ENCODE results near the gene MX1. TPM values are rescaled to one million over a fixed set of nuclear protein-coding genes. Genes with fewer than 3 reads are reported as not detected.

MX1 gene
- total and polyA plus RNA-seq, 4 experiments from 2014 or later: 47.8 to 80.6 (median 74.5) TPM

DNA sequence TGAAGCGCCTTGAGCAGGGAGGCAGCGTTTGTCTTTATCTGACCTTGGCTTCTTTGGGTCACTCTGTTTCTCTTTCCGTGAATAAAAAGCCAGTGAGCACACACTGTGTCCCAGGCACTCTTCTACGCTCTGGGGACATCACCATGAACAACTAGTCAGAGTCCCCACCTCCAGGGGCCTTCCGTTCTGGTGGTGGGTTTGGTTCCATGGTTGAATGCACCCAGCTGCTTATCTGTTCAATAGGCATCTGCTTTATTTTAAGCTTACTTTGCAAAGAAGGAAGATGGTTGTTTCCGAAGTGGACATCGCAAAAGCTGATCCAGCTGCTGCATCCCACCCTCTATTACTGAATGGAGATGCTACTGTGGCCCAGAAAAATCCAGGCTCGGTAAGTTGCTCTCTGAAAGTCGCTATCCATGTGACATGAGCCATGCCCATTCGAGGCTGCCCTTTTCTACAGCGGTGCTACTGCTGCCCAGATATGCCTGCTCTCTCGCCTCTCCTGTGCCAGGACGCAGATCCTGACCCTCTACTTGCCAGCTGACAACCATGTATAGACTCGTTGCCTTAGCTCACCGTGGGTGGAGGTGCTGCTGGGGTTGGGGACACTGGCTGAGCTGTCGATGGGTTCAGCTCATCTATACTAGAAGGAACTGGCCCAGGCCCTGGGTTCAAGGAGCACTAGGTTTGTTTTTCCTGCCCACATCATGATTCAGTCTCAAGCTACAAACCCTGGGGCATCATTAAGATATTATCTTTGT is 5.9 kb downstream of the MX1 start:
- Histone ChIP-seq H3K27ac (ENCODE audit: low read depth, low read length) (no peak overlapping the region), H3K36me3 (ENCODE audit: insufficient read depth, low read length) (peaks cover 52% of the 10 kb centered on the region), H3K4me3 (ENCODE audit: low read length in 2 of 2) (no peak overlapping the region), H3K9me3 (ENCODE audit: control insufficient read depth in 1 of 2, low read length in 2 of 2) (no peaks in the 10 kb centered on the region), H3K4me1 (ENCODE audit: insufficient read depth, low read length) (peaks cover 7% of the 10 kb centered on the region), H3K27me3 (ENCODE audit: insufficient read depth, low read length) (no peaks in the 10 kb centered on the region)
- no peaks in the 10 kb centered on the region for H3K27me3 Mint-ChIP-seq
- DNase-seq: no peak
- no peak overlapping the region for H3K4me3 Mint-ChIP-seq
- peaks cover 0 to 13% (median 6%) of the 10 kb centered on the region in 8 donors for H3K9me3 Mint-ChIP-seq
- H3K27ac Mint-ChIP-seq: peak overlapping the region in 2 of 7 donors; percentile 18 to 68
- ChIA-PET POLR2A (ENCODE audit: partially characterized antibody) (no interaction called here), CTCF (ENCODE audit: partially characterized antibody) (interaction anchor here (0.8 kb wide), 1 partner anchor 13 kb away, joined by 3 read pairs; no protein-coding TSS in a partner anchor)
- peaks cover 17 to 40% (median 30%) of the 10 kb centered on the region in 4 donors for H3K4me1 Mint-ChIP-seq
- intact Hi-C loops (cut with micrococcal nuclease): no loop called here
- H3K36me3 Mint-ChIP-seq: peaks cover 77 to 79% of the 10 kb centered on the region in 2 donors

DNA sequence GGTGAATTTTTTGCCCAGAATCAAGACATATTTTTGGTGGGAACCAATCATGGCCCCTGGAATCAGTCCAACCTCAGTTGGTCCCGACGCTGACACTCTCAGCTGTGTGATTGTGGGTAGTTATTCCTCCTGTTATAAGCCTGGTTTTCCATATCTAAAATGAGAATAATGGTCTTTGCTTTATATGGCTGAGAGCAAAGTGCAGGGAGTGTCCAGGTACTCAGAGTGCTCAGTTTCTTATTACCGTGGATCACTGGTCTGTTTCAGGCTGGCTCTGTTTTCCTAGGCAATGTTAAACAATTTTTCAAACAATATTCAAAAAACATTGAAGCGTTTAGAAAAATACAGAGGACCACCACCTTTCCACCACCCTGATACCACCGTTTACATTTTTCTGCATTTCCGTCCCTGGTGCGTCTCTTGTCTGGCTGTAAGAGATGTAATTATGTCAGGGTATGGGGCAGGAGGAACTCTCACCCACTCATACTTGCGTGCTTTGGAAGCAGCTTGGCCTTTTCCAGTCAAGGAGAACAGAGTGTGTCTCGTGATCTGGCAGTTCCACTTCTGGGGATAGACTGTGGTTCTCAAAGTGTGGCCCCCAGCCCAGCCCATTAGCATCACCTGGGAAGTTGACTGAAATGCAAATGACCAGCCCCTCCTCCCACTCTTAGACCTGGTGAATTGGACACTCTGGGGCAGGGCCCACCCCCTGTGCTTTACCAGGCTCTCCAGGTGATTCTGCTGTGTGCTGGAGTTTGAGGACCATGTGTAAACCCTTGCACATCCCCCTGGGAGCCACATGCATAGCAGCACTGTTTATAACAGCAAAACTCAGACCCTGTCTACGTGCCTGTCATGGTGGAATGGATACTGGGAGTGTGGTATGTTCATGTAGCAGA is 6.8 kb downstream of the MX1 start:
- ChIA-PET CTCF (ENCODE audit: partially characterized antibody) (no interaction called here), POLR2A (ENCODE audit: partially characterized antibody) (no interaction called here)
- no peak for DNase-seq
- Histone ChIP-seq H3K9me3 (ENCODE audit: control insufficient read depth in 1 of 2, low read length in 2 of 2) (no peaks in the 10 kb centered on the region), H3K4me1 (ENCODE audit: insufficient read depth, low read length) (no peaks in the 10 kb centered on the region), H3K4me3 (ENCODE audit: low read length in 2 of 2) (no peak overlapping the region), H3K36me3 (ENCODE audit: insufficient read depth, low read length) (peaks cover 60% of the 10 kb centered on the region), H3K27ac (ENCODE audit: low read depth, low read length) (no peak overlapping the region), H3K27me3 (ENCODE audit: insufficient read depth, low read length) (no peaks in the 10 kb centered on the region)
- Mint-ChIP-seq H3K27ac (peak overlapping the region in 3 of 7 donors; percentile 3 to 53 (median 25)), H3K4me1 (peaks cover 13 to 31% (median 24%) of the 10 kb centered on the region in 4 donors), H3K9me3 (peaks cover 0 to 13% (median 6%) of the 10 kb centered on the region in 8 donors), H3K27me3 (no peaks in the 10 kb centered on the region), H3K36me3 (peaks cover 82 to 83% of the 10 kb centered on the region in 2 donors), H3K4me3 (no peak overlapping the region)
- intact Hi-C loops (cut with micrococcal nuclease): no loop called here

GRCh38 chr21:41433566-41433965 is 7.5 kb downstream of the MX1 start:
- Histone ChIP-seq H3K27ac (ENCODE audit: low read depth, low read length) (no peak overlapping the region), H3K27me3 (ENCODE audit: insufficient read depth, low read length) (no peaks in the 10 kb centered on the region), H3K36me3 (ENCODE audit: insufficient read depth, low read length) (peaks cover 64% of the 10 kb centered on the region), H3K4me3 (ENCODE audit: low read length in 2 of 2) (no peak overlapping the region), H3K4me1 (ENCODE audit: insufficient read depth, low read length) (no peaks in the 10 kb centered on the region), H3K9me3 (ENCODE audit: control insufficient read depth in 1 of 2, low read length in 2 of 2) (no peaks in the 10 kb centered on the region)
- intact Hi-C loops (cut with micrococcal nuclease): no loop called here
- peaks cover 83% of the 10 kb centered on the region in 2 donors for H3K36me3 Mint-ChIP-seq
- no peaks in the 10 kb centered on the region for H3K27me3 Mint-ChIP-seq
- H3K9me3 Mint-ChIP-seq: peaks cover 0 to 13% (median 6%) of the 10 kb centered on the region in 8 donors
- H3K4me1 Mint-ChIP-seq: peaks cover 10 to 24% (median 17%) of the 10 kb centered on the region in 4 donors
- no peak for DNase-seq
- ChIA-PET POLR2A (ENCODE audit: partially characterized antibody) (no interaction called here), CTCF (ENCODE audit: partially characterized antibody) (no interaction called here)
- peak overlapping the region in 1 of 7 donors; percentile 3 for H3K27ac Mint-ChIP-seq
- H3K4me3 Mint-ChIP-seq: no peak overlapping the region

DNA sequence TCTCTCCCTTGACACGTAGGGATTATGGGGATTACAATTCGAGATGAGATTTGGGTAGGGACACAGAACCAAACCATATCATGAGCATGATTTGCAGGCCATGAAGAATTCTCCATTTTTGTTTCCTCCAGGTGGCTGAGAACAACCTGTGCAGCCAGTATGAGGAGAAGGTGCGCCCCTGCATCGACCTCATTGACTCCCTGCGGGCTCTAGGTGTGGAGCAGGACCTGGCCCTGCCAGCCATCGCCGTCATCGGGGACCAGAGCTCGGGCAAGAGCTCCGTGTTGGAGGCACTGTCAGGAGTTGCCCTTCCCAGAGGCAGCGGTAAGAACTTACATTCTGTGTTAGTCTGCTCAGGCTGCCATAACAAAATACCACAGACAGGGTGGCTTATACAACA is 9.7 kb downstream of the MX1 start:
- no peak overlapping the region for H3K4me3 ChIP-seq (ENCODE audit: low read length in 2 of 2)
- H3K4me1 ChIP-seq (ENCODE audit: insufficient read depth, low read length): no peaks in the 10 kb centered on the region
- no peaks in the 10 kb centered on the region for H3K9me3 ChIP-seq (ENCODE audit: control insufficient read depth in 1 of 2, low read length in 2 of 2)
- H3K27ac Mint-ChIP-seq: no peak overlapping the region
- H3K4me3 Mint-ChIP-seq: no peak overlapping the region
- peaks cover 86% of the 10 kb centered on the region for H3K36me3 ChIP-seq (ENCODE audit: insufficient read depth, low read length)
- H3K4me1 Mint-ChIP-seq: peaks cover 5 to 12% (median 8%) of the 10 kb centered on the region in 4 donors
- no peak for DNase-seq
- H3K36me3 Mint-ChIP-seq: peaks cover 90 to 93% of the 10 kb centered on the region in 2 donors
- CTCF ChIA-PET (ENCODE audit: partially characterized antibody): no interaction called here
- H3K27me3 Mint-ChIP-seq: no peaks in the 10 kb centered on the region
- POLR2A ChIA-PET (ENCODE audit: partially characterized antibody): no interaction called here
- no peak overlapping the region for H3K27ac ChIP-seq (ENCODE audit: low read depth, low read length)
- intact Hi-C loops (cut with micrococcal nuclease): no loop called here
- H3K27me3 ChIP-seq (ENCODE audit: insufficient read depth, low read length): no peaks in the 10 kb centered on the region
- H3K9me3 Mint-ChIP-seq: peaks cover 0 to 13% (median 6%) of the 10 kb centered on the region in 8 donors

DNA sequence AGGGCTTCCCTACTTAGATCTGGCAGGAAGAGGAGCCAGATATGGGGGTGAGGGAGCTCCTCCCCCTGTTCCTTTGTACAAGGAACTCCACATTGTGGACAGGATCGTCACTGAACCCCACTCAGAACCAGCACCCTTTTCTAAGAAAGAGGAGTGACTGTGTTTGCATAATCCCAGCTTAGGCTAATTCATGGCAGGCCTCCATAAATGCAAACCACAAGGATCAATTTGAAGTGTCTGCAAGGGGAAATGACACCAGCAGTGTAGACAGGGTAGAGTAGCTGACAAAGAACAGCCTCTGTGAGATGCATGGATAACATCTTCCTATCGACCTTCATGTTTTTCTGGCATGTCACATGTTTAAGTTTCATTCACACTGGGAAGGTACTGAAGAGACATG is 11.7 kb downstream of the MX1 start:
- H3K4me3 Mint-ChIP-seq: no peak overlapping the region
- peaks cover 87 to 94% of the 10 kb centered on the region in 2 donors for H3K36me3 Mint-ChIP-seq
- Histone ChIP-seq H3K4me3 (ENCODE audit: low read length in 2 of 2) (no peak overlapping the region), H3K27ac (ENCODE audit: low read depth, low read length) (no peak overlapping the region), H3K9me3 (ENCODE audit: control insufficient read depth in 1 of 2, low read length in 2 of 2) (no peaks in the 10 kb centered on the region), H3K4me1 (ENCODE audit: insufficient read depth, low read length) (no peaks in the 10 kb centered on the region), H3K36me3 (ENCODE audit: insufficient read depth, low read length) (peaks cover 97% of the 10 kb centered on the region), H3K27me3 (ENCODE audit: insufficient read depth, low read length) (no peaks in the 10 kb centered on the region)
- H3K27ac Mint-ChIP-seq: peak overlapping the region in 3 of 7 donors; percentile 7 to 74 (median 38)
- H3K27me3 Mint-ChIP-seq: no peaks in the 10 kb centered on the region
- POLR2A ChIA-PET (ENCODE audit: partially characterized antibody): no interaction called here
- H3K9me3 Mint-ChIP-seq: peaks cover 0 to 13% (median 6%) of the 10 kb centered on the region in 8 donors
- H3K4me1 Mint-ChIP-seq: peaks cover 5 to 12% (median 8%) of the 10 kb centered on the region in 4 donors
- DNase-seq: no peak
- CTCF ChIA-PET (ENCODE audit: partially characterized antibody): no interaction called here
- intact Hi-C loops (cut with micrococcal nuclease): no loop called here

DNA sequence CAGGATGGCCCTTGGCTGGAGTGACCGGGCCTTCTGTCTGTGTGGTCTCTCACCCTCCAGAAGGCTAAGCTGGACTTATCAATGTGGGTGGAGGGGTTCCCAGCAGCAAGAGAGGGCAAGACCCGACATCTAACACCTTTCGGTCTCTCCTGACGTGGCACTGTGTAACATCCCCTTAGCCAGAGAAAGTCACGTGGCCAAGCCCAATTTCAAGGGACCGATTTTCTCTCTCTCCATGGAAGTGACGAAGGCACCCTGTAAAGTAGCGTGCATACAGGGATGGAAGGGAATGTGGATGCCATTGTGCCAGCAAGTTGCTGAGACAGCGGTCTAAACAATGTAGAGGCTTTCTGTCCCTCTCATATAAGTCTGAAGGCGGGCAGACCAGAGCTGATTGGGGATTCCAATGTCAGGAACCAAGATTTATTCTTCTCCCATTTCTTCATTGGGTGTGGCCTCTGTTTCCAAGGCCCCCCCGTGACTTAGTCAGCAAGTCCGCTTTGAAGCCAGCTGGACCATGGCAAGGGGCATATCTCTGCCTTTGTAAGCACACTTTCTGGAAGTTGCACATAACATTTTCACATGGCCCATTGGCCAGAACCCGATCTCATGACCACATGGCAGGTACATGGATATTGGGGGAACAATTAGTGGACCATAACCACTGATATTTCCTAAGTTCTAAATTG is 12.5 kb downstream of the MX1 start:
- POLR2A ChIA-PET (ENCODE audit: partially characterized antibody): no interaction called here
- Mint-ChIP-seq H3K36me3 (peaks cover 87 to 94% of the 10 kb centered on the region in 2 donors), H3K27me3 (no peaks in the 10 kb centered on the region), H3K9me3 (peaks cover 0 to 13% (median 5%) of the 10 kb centered on the region in 8 donors), H3K27ac (peak overlapping the region in 1 of 7 donors; percentile 60), H3K4me1 (peaks cover 0 to 7% (median 5%) of the 10 kb centered on the region in 4 donors), H3K4me3 (no peak overlapping the region)
- no peak overlapping the region for H3K27ac ChIP-seq (ENCODE audit: low read depth, low read length)
- no peaks in the 10 kb centered on the region for H3K4me1 ChIP-seq (ENCODE audit: insufficient read depth, low read length)
- H3K36me3 ChIP-seq (ENCODE audit: insufficient read depth, low read length): peaks cover 97% of the 10 kb centered on the region
- no peak overlapping the region for H3K4me3 ChIP-seq (ENCODE audit: low read length in 2 of 2)
- CTCF ChIA-PET (ENCODE audit: partially characterized antibody): no interaction called here
- no peaks in the 10 kb centered on the region for H3K27me3 ChIP-seq (ENCODE audit: insufficient read depth, low read length)
- no peak for DNase-seq
- no peaks in the 10 kb centered on the region for H3K9me3 ChIP-seq (ENCODE audit: control insufficient read depth in 1 of 2, low read length in 2 of 2)
- intact Hi-C loops (cut with micrococcal nuclease): no loop called here
